GM19193 (cell line): Measurements from ENCODE around the gene PDE9A.

Experiments used
- POLR2A ChIP-seq: IDR thresholded peaks from 4 replicates; pipeline ENCODE4 v1.6.1; 2011; ENCODE audit not compliant: insufficient read depth, insufficient read length; ENCODE audit errors: extremely low read depth

The PDE9A gene

GRCh38 chr21:42680429-42680828 is 27.0 kb downstream of the PDE9A start:
- no peak for TF ChIP-seq POLR2A

- TF ChIP-seq POLR2A, result no peak
Observed at GRCh38 chr21:42681296-42682206, 28.1 kb downstream of the PDE9A start.

- no peak for TF ChIP-seq POLR2A
Observed at GRCh38 chr21:42682661-42683210, 29.3 kb downstream of the PDE9A start.

- TF ChIP-seq POLR2A, result no peak
Observed at GRCh38 chr21:42683371-42684108, 30.1 kb downstream of the PDE9A start.

GRCh38 chr21:42684109-42684916 is 30.9 kb downstream of the PDE9A start:
- TF ChIP-seq POLR2A, result no peak

GRCh38 chr21:42685036-42685435 is 31.6 kb downstream of the PDE9A start:
- TF ChIP-seq POLR2A, result no peak

- no peak for TF ChIP-seq POLR2A
Observed at GRCh38 chr21:42685954-42686500, 32.6 kb downstream of the PDE9A start.

- TF ChIP-seq POLR2A, result no peak
Observed at GRCh38 chr21:42687796-42688195, 34.4 kb downstream of the PDE9A start.

- no peak for TF ChIP-seq POLR2A
Observed at GRCh38 chr21:42688226-42688840, 34.9 kb downstream of the PDE9A start.

GRCh38 chr21:42688841-42689371 is 35.5 kb downstream of the PDE9A start:
- TF ChIP-seq POLR2A, result no peak

- no peak for TF ChIP-seq POLR2A
Observed at GRCh38 chr21:42690586-42690985, 37.2 kb downstream of the PDE9A start.

- TF ChIP-seq POLR2A, result no peak
Observed at GRCh38 chr21:42691901-42692559, 38.6 kb downstream of the PDE9A start.

- no peak for TF ChIP-seq POLR2A
Observed at GRCh38 chr21:42692688-42693087, 39.3 kb downstream of the PDE9A start.
